ENCODE data around the gene RAB30. TPM values are rescaled to one million over a fixed set of nuclear protein-coding genes. Genes with fewer than 3 reads are reported as not detected.

Gene RAB30
- total RNA-seq, 1 donor from 2014 or later: 10.8 TPM

DNA sequence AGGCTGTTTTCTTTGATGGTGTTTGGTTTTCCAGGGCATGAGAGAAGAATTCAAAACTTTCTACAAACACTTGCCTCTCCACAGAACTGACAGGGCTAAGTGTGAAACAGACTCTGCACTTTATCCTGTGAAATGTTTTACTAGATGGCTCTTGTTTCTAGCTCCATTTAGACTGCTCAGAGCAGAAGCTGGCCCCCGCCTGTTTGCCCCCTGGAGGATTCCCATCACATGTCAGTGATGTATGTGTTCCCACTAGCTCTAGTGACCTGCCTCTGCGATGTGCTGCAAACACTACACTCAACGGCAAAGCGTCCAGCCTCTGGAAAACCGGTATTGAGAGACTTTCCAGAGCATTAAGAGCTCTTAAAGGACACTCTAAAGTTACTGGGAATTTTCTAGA is 43.9 kb upstream of the RAB30 start:
- no peaks in the 10 kb centered on the region for H3K36me3 ChIP-seq
- no peaks in the 10 kb centered on the region for H3K9me3 ChIP-seq
- TF ChIP-seq POLR2A (IDR thresholded peaks at IDR 0.05) (no peak), POLR2AphosphoS5 (IDR thresholded peaks at IDR 0.05; ENCODE audit: insufficient read depth in 1 of 2, low read depth in 1 of 2) (no peak)
- TF ChIP-seq, protein P1, sequence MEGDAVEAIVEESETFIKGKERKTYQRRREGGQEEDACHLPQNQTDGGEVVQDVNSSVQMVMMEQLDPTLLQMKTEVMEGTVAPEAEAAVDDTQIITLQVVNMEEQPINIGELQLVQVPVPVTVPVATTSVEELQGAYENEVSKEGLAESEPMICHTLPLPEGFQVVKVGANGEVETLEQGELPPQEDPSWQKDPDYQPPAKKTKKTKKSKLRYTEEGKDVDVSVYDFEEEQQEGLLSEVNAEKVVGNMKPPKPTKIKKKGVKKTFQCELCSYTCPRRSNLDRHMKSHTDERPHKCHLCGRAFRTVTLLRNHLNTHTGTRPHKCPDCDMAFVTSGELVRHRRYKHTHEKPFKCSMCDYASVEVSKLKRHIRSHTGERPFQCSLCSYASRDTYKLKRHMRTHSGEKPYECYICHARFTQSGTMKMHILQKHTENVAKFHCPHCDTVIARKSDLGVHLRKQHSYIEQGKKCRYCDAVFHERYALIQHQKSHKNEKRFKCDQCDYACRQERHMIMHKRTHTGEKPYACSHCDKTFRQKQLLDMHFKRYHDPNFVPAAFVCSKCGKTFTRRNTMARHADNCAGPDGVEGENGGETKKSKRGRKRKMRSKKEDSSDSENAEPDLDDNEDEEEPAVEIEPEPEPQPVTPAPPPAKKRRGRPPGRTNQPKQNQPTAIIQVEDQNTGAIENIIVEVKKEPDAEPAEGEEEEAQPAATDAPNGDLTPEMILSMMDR (IDR thresholded peaks at IDR 0.05): no peak
- H3K27me3 ChIP-seq: no peaks in the 10 kb centered on the region
- no peak overlapping the region for H3K27ac ChIP-seq
- no peak overlapping the region for H3K4me3 ChIP-seq
- H3K4me1 ChIP-seq: no peaks in the 10 kb centered on the region
- intact Hi-C loops (cut with DNase I): no loop called here
- no peak for DNase-seq (ENCODE audit: extremely low spot score in 2 of 2)

DNA sequence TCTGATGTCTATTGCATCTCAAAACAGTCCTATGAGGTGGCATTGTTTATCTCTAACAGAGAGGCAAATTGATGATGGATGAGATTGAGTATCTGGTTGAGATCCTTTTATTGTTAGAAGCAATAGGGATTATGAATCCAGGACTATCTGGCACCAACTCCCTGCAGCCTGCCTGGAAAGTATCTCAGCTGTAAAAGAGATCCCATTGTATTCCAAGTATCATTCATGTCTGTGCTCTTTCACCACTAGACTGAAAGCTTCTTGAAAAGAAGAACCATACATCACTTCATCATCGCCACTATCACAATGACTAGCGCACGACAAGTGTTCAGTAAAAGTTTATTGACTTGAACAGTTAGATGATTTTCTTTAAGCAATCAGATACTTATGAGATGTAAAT is 43.3 kb upstream of the RAB30 start:
- intact Hi-C loops (cut with DNase I): no loop called here
- H3K4me3 ChIP-seq: no peak overlapping the region
- TF ChIP-seq POLR2A (IDR thresholded peaks at IDR 0.05) (no peak), POLR2AphosphoS5 (IDR thresholded peaks at IDR 0.05; ENCODE audit: insufficient read depth in 1 of 2, low read depth in 1 of 2) (no peak)
- TF ChIP-seq, protein P1 (IDR thresholded peaks at IDR 0.05): no peak
- H3K27me3 ChIP-seq: no peaks in the 10 kb centered on the region
- H3K4me1 ChIP-seq: no peaks in the 10 kb centered on the region
- H3K9me3 ChIP-seq: no peaks in the 10 kb centered on the region
- no peak overlapping the region for H3K27ac ChIP-seq
- no peak for DNase-seq (ENCODE audit: extremely low spot score in 2 of 2)
- H3K36me3 ChIP-seq: no peaks in the 10 kb centered on the region

DNA sequence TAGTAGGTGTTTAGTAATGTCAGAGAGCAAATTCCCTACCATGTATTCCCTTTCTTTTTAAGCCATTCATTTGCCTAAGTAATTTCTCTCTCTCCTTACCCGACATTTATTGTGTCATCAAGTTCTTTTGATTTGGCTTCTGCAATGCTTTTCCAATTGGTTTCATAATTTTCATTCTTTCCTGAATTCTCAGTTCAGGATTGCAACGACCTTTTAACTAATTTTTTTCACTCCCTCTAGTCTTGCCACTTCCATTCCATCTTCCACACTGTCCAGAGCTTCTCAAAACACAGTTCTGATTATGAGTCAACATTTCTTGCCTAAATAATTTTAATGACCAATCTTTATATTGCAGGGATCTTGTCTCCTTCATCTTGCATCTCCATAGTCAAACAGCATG is 41.2 kb upstream of the RAB30 start:
- TF ChIP-seq, protein P1 (IDR thresholded peaks at IDR 0.05): no peak
- TF ChIP-seq POLR2A (IDR thresholded peaks at IDR 0.05): no peak
- no peak for TF ChIP-seq POLR2AphosphoS5 (IDR thresholded peaks at IDR 0.05; ENCODE audit: insufficient read depth in 1 of 2, low read depth in 1 of 2)
- no peak overlapping the region for H3K27ac ChIP-seq
- H3K36me3 ChIP-seq: no peaks in the 10 kb centered on the region
- no peak overlapping the region for H3K4me3 ChIP-seq
- no peaks in the 10 kb centered on the region for H3K4me1 ChIP-seq
- H3K9me3 ChIP-seq: no peaks in the 10 kb centered on the region
- DNase-seq (ENCODE audit: extremely low spot score in 2 of 2): no peak
- H3K27me3 ChIP-seq: no peaks in the 10 kb centered on the region
- intact Hi-C loops (cut with DNase I): no loop called here

DNA sequence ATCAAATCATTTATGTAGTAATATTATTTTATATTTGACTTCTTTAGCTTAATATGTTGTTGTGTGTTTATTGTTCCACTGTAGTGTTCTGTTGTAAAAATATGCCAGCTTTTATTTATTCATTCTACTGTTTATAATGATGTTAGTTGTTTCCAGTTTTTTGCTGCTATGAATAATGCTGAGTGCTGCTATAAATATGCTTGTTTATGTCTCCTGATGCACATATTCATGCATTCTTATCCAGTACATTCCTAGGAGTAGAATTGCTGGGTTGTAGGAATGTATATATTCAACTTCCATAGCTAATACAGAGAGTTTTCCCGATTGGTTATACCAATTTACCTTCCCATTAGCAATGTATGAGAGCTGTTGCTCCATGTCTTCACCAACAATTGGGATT is 33.5 kb upstream of the RAB30 start:
- intact Hi-C loops (cut with DNase I): no loop called here
- Histone ChIP-seq H3K36me3 (no peaks in the 10 kb centered on the region), H3K4me1 (no peaks in the 10 kb centered on the region), H3K4me3 (no peak overlapping the region), H3K27ac (no peak overlapping the region), H3K27me3 (no peaks in the 10 kb centered on the region), H3K9me3 (no peaks in the 10 kb centered on the region)
- no peak for DNase-seq (ENCODE audit: extremely low spot score in 2 of 2)
- TF ChIP-seq, protein P1 (IDR thresholded peaks at IDR 0.05): no peak
- no peak for TF ChIP-seq POLR2AphosphoS5 (IDR thresholded peaks at IDR 0.05; ENCODE audit: insufficient read depth in 1 of 2, low read depth in 1 of 2)

DNA sequence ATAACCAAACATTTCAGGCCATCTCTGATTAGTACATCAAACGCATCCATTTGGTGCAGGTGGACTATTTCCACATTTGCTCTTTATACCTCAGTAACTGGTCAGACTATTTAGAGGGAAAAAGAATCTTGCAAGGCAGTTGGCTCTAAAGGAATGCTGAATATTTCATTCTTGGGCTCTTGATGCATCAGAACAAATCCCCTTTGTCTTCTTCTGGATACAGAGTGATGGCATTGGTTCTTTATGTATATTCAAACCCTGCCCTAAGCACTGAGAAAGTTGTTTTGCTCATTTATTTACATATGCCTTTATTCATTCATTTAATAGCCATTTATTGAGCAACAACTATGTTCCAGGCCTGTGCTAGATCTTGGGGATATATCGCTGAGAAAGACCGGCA is 31.1 kb upstream of the RAB30 start:
- H3K36me3 ChIP-seq: no peaks in the 10 kb centered on the region
- TF ChIP-seq, protein P1 (IDR thresholded peaks at IDR 0.05): no peak
- TF ChIP-seq POLR2AphosphoS5 (IDR thresholded peaks at IDR 0.05; ENCODE audit: insufficient read depth in 1 of 2, low read depth in 1 of 2) (no peak), POLR2A (IDR thresholded peaks at IDR 0.05) (no peak)
- intact Hi-C loops (cut with DNase I): no loop called here
- H3K27ac ChIP-seq: no peak overlapping the region
- H3K4me3 ChIP-seq: no peak overlapping the region
- H3K9me3 ChIP-seq: no peaks in the 10 kb centered on the region
- no peak for DNase-seq (ENCODE audit: extremely low spot score in 2 of 2)
- no peaks in the 10 kb centered on the region for H3K27me3 ChIP-seq
- no peaks in the 10 kb centered on the region for H3K4me1 ChIP-seq
